ENCODE measurements around the gene ACTL8. TPM values are rescaled to one million over a fixed set of nuclear protein-coding genes. Genes with fewer than 3 reads are reported as not detected.

ACTL8 gene
- total RNA-seq, 1 experiment from 2014 or later, result not detected

GRCh38 chr1:17808816-17809215 lies 53.7 kb downstream of the ACTL8 start:
- BruUV-seq (replicated peaks), result no TSS peak
- no peaks in the 10 kb centered on the region for H3K9me3 Mint-ChIP-seq (ENCODE audit: low read depth, unreplicated experiment)

GRCh38 chr1:17810668-17811067 lies 55.5 kb downstream of the ACTL8 start:
- intact Hi-C loops (cut with micrococcal nuclease; ENCODE audit: unreplicated experiment), result no loop called here
- no peaks in the 10 kb centered on the region for H3K9me3 Mint-ChIP-seq (ENCODE audit: low read depth, unreplicated experiment)
- no TSS peak for BruUV-seq (replicated peaks)
- no peak overlapping the region for H3K4me3 Mint-ChIP-seq (ENCODE audit: low read depth, unreplicated experiment)
- TF ChIP-seq CTCF (IDR thresholded peaks at IDR 0.05; ENCODE audit: unreplicated experiment), result no peak
- H3K4me1 Mint-ChIP-seq (ENCODE audit: low read depth, unreplicated experiment), result no peaks in the 10 kb centered on the region
- CTCF ChIA-PET, result no interaction called here
- H3K27ac Mint-ChIP-seq (ENCODE audit: unreplicated experiment), result no peak overlapping the region
- H3K36me3 Mint-ChIP-seq (ENCODE audit: insufficient read depth, unreplicated experiment), result no peaks in the 10 kb centered on the region
- no peak for DNase-seq
- peaks cover 21% of the 10 kb centered on the region for H3K27me3 Mint-ChIP-seq (ENCODE audit: unreplicated experiment)

More at GRCh38 chr1:17808816-17809215, 53.7 kb downstream of the ACTL8 start:
- H3K36me3 Mint-ChIP-seq (ENCODE audit: insufficient read depth, unreplicated experiment), result no peaks in the 10 kb centered on the region
- DNase-seq, result no peak
- intact Hi-C loops (cut with micrococcal nuclease; ENCODE audit: unreplicated experiment), result no loop called here
- peaks cover 23% of the 10 kb centered on the region for H3K27me3 Mint-ChIP-seq (ENCODE audit: unreplicated experiment)
- CTCF ChIA-PET, result no interaction called here
- no peaks in the 10 kb centered on the region for H3K4me1 Mint-ChIP-seq (ENCODE audit: low read depth, unreplicated experiment)
- TF ChIP-seq CTCF (IDR thresholded peaks at IDR 0.05; ENCODE audit: unreplicated experiment), result no peak
- H3K27ac Mint-ChIP-seq (ENCODE audit: unreplicated experiment), result no peak overlapping the region
- H3K4me3 Mint-ChIP-seq (ENCODE audit: low read depth, unreplicated experiment), result no peak overlapping the region

- no peak overlapping the region for H3K4me3 Mint-ChIP-seq (ENCODE audit: low read depth, unreplicated experiment)
- no peak for DNase-seq
- H3K27ac Mint-ChIP-seq (ENCODE audit: unreplicated experiment), result no peak overlapping the region
- CTCF ChIA-PET, result interaction anchor here (0.6 kb wide), 1 partner anchor 91 kb away, joined by 3 read pairs; no protein-coding TSS in a partner anchor
- peaks cover 61% of the 10 kb centered on the region for H3K27me3 Mint-ChIP-seq (ENCODE audit: unreplicated experiment)
- BruUV-seq (replicated peaks), result no TSS peak
- intact Hi-C loops (cut with micrococcal nuclease; ENCODE audit: unreplicated experiment), result no loop called here
- TF ChIP-seq CTCF (IDR thresholded peaks at IDR 0.05; ENCODE audit: unreplicated experiment), result no peak
- H3K4me1 Mint-ChIP-seq (ENCODE audit: low read depth, unreplicated experiment), result no peaks in the 10 kb centered on the region
- no peaks in the 10 kb centered on the region for H3K36me3 Mint-ChIP-seq (ENCODE audit: insufficient read depth, unreplicated experiment)
- peaks cover 2% of the 10 kb centered on the region for H3K9me3 Mint-ChIP-seq (ENCODE audit: low read depth, unreplicated experiment)
These were observed 61.4 kb downstream of the ACTL8 start for GRCh38 chr1:17816511-17816910.

GRCh38 chr1:17819129-17819802 lies 64.1 kb downstream of the ACTL8 start:
- Mint-ChIP-seq H3K36me3 (ENCODE audit: insufficient read depth, unreplicated experiment) (no peaks in the 10 kb centered on the region), H3K9me3 (ENCODE audit: low read depth, unreplicated experiment) (peaks cover 2% of the 10 kb centered on the region), H3K4me3 (ENCODE audit: low read depth, unreplicated experiment) (no peak overlapping the region), H3K4me1 (ENCODE audit: low read depth, unreplicated experiment) (no peaks in the 10 kb centered on the region), H3K27ac (ENCODE audit: unreplicated experiment) (no peak overlapping the region), H3K27me3 (ENCODE audit: unreplicated experiment) (peaks cover 67% of the 10 kb centered on the region)
- BruUV-seq (replicated peaks), result no TSS peak
- CTCF ChIA-PET, result no interaction called here
- no peak for TF ChIP-seq CTCF (IDR thresholded peaks at IDR 0.05; ENCODE audit: unreplicated experiment)
- intact Hi-C loops (cut with micrococcal nuclease; ENCODE audit: unreplicated experiment), result no loop called here
- DNase-seq, result no peak
